Breast epithelium (tissue), 3 donors: ENCODE results near the gene SGO2.

ENCODE experiments used
- POLR2A ChIP-seq: fragments of 450-650 bp; IDR thresholded peaks from one replicate; pipeline ENCODE4 v1.6.1; 2016; ENCODE audit warnings: antibody characterized with exemption, mild to moderate bottlenecking, moderate library complexity
- POLR2AphosphoS5 ChIP-seq, 3 donors: sonication (generic); formaldehyde crosslinking; IDR thresholded peaks; one replicate each; pipeline ENCODE4 v1.6.1; 2017; ENCODE audit warnings: antibody characterized with exemption in 3 of 3
- TF ChIP-seq, protein P1 (sequence below), 3 donors: fragments of 450-650 bp; IDR thresholded peaks; one replicate each; pipeline ENCODE4 v1.5.1; 2016 to 2017; ENCODE audit warnings: antibody characterized with exemption in 3 of 3, mild to moderate bottlenecking in 3 of 3, moderate library complexity in 3 of 3

DNA sequence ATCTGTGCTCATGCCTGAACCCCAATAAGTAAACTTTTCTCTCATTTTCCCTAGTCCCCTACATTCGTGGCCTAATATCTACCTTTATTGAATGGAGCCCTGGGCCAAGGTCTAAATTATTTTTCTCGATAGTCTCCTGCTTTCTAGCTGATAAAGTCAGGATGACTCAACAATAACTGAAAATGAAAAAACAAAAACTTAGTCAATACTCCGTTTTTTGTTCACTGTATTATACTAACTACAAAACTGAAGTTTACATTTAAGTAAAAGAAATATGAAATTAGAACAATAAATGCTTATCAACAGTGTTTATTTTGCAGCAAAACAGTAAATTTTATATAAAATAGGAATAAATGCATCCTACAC lies 92.0 kb downstream of the SGO2 start:
- TF ChIP-seq, protein P1, sequence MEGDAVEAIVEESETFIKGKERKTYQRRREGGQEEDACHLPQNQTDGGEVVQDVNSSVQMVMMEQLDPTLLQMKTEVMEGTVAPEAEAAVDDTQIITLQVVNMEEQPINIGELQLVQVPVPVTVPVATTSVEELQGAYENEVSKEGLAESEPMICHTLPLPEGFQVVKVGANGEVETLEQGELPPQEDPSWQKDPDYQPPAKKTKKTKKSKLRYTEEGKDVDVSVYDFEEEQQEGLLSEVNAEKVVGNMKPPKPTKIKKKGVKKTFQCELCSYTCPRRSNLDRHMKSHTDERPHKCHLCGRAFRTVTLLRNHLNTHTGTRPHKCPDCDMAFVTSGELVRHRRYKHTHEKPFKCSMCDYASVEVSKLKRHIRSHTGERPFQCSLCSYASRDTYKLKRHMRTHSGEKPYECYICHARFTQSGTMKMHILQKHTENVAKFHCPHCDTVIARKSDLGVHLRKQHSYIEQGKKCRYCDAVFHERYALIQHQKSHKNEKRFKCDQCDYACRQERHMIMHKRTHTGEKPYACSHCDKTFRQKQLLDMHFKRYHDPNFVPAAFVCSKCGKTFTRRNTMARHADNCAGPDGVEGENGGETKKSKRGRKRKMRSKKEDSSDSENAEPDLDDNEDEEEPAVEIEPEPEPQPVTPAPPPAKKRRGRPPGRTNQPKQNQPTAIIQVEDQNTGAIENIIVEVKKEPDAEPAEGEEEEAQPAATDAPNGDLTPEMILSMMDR (IDR thresholded peaks at IDR 0.05) = no peak
- no peak for TF ChIP-seq POLR2AphosphoS5 (IDR thresholded peaks at IDR 0.05)
- no peak for TF ChIP-seq POLR2A
